Measurements from ENCODE around the gene PHACTR1.
"Not testable (repeated sequence)": the region's sequence is repeated elsewhere in the genome, so short reads cannot be mapped to it uniquely, and the experiment has no call there.

The PHACTR1 gene

GRCh38 chr6:13216236-13217014 lies 499.9 kb downstream of the PHACTR1 start:
- no peak for DNase-seq

DNA sequence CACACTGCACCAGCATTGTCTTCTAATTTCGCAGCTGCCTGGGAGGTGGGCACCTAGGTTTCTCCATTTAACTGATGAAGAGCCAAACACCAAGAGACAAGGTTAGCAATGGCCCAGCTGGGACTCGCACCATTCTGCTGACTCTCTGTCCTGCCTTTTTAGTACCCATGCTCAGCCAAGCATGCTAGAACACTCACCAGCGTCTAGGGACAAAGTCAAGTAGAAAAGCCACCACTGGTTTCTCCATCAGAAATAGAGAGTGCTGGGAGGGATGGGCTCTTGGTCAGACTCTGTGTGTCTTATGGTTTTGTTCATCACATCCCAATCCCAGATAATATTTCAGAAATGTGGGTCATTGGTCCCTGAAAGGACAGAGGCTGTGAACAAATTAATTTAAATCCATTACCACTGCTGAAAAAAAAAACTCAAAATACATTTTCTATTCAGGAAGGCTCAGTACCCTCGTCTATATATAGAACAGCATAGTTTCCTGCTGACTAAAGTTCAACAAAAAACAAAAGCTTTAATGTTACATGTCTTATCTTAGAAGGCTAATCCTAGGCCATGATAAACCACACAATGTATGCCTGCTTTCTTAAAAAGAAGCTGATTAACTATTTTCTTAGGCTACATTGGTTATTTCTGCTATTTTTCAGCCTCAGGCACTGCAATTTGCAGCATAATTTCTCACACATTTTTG lies 500.8 kb downstream of the PHACTR1 start:
- DNase-seq: no peak

DNA sequence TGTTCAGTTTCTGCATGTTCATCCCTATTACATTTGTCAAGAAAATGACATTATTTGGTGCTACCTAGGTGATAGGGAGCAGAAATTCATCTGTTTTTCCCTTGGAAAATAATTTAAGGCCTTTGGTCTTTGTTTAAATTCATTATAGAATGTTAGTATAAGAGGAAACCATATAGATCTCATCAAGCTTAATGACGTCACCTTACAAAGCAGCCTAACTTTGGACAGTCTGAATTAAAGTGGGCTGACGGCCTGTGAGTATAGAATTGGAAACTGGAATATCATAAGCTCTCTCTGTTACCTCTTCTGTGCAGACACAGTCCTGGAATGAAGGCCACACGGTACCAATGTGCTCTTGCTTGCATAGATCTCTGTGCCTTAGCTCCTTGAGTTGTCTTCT lies 503.7 kb downstream of the PHACTR1 start:
- DNase-seq: no peak

DNA sequence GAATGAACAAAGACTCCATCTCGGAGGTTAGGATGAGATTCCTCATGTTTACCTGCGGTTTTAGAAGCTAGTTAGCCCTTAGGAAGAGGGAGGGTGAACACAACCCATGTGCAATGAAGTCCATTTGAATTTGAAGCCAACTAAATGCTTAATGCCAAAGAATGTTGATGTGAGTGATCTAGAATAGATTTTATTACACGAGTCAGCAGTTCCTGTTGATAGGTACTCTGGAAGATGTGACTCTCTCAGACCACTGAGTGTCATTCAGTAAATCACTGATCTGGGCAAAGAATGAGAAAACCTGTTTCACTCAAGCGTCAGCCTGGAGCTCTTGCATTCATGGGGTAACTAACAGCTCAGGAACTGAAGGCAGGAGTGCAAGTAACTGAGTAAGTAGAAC lies 505.5 kb downstream of the PHACTR1 start:
- no peak for DNase-seq

DNA sequence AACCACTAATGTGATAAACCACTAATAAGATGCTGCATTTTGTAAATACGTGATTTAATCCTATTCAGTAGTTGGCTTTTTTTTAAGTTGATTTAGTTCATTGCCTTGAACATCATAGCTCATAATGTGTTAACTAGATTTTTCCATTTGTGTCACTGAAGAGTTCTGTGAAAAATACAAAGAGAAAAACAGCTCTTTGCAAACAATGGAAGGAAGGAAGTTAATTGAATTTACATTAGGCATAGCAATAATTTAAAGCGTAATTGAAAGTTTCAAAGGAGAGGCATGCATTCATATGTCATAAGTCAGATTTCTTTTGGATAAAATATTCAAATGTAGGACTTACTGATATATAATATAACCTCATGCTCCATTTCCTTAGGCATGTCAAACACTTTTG lies 509.5 kb downstream of the PHACTR1 start:
- DNase-seq: no peak

DNA sequence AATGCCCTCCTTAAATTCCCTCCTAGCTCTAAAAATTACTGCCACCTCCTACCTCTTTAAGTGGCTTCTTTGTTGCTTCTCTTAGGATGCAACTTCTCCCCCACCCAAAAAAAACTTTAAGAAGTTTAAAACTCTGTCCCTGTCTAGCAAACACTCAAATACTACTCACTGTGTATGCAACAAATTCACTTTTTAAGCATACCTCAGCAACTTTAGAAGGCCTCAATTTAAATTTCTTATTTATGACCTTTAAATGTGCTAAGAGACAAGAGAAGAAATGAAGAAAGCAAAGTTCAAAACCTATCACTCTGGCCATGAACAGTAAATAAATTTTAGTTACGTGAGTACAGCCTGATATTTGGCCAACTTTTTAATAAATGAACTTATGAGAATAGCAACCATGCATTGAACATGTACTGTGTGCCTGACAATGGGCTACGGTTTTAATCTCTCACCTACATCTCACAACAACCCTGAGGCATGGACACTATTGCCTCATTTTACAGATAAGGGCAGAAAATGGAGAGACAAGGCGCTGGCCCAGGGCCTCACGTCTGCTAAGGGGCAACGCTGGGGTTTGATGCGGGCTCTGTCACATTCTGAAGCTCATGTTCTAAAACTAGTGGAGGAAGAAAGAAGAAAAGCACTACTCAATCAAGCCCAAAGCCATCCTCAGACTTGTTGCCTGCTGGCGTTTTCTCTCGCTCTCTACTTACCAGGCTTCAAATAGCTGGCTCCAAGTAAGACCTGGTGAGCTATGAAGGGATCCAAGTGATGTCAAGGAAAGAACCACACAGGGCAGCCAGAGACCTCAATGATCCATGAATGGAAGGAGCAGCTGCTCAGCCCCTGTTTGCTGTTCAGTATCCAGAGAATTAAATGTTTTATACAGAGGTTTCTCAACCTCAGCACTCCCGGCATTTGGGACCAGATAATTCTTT lies 512.0 kb downstream of the PHACTR1 start:
- DNase-seq: no peak

DNA sequence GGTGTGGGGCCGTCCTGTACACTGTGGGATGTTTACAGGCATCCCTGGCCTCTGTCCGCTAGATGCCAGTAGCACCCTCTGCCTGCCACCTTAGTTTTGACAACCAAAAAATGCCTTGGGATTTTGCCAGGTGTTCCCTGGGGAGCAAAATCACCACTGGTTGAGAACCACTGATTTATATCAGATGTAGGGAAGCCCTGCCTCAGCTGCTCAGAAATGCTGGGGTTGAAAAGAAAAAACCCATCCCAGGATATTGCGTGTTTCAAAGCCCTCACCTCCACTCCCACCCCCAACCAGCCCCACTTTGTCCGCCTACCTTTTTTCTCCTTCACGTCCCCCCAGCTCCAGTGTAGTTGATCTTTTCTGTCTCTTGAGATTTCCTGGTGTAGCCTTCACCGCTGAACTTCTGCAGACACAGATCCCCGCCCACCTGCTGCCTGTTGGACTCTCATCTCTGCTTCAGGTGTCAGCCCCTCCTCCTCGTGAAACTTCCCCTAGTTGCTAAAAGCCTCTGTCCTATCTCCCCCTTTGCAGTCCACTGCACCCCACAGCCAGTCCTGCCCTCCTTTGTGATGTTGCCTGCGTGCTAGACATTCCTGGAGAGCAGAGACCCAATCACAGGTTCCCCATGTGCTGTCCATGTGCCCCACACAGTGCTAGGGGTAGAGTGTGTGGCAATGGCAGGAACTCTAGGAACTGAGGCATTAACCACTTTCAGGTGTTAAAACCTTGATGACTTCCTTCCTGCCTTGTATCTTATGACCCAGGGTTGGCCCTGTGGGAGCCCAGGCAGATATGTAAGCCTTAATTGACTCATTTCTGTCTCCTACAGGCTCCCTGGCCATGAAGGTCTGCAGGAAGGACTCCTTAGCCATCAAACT lies 512.9 kb downstream of the PHACTR1 start:
- peak; percentile 56 for DNase-seq

- DNase-seq: no peak
Measured at GRCh38 chr6:13233106-13233505, 516.5 kb downstream of the PHACTR1 start.

GRCh38 chr6:13234130-13234529 lies 517.6 kb downstream of the PHACTR1 start:
- no peak for DNase-seq

DNA sequence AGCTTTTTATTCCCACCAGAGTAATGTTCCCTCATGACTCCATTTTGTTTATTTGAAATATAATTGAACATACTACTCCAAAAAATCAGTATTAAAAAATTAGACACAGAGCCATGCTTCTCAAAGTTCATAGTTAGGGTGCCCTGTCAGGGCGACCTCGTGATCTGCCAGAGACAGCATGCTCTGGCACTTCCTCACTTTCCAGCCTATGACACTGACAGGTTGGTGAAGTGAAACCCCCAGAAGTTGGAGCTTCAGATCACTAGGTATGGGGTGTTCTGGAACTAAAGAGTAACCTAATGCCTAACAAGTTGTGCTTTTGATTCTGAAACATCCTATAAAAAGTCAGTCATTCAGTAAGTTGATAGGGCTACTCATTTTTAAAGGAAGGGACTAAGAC lies 518.8 kb downstream of the PHACTR1 start:
- no peak for DNase-seq

DNA sequence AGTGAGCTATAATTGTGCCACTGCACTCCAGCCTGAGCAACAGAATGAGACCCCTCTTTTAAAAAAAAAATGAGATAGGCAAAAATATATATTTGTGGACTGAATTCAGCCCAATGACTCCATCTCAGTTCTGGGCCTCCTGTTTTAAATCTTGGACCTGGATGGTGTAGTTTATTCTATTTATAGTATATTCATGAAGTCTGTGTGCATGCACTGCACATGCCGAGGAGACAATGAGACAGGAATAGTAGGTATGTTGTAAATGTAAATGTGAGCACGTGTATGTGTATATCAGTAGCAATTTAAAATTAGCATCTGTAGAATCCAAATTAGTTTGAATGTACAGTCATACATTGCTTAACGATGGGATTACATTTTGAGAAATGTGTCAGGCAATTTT lies 520.8 kb downstream of the PHACTR1 start:
- DNase-seq: no peak

DNA sequence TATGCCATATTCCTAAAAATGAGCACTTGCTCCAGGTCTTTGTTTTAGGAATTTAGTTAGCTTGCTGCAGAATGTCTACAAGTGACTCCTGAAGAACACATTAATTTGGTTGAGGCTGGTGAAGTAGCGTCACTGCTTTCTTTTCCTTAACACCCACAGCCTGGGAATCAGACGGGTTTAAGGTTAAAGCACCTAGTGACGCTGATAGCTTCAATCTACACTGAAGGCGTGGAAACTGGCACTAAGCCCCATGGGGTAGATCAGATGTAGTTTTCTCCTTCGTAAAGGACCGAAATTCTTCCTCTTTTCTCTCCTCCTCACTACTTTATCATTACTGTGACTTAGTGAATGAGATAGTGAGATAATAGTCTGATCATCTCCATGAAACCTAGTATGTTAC lies 521.5 kb downstream of the PHACTR1 start:
- DNase-seq: no peak

GRCh38 chr6:13238640-13239216 lies 522.2 kb downstream of the PHACTR1 start:
- DNase-seq: no peak

- no peak for DNase-seq
Measured at GRCh38 chr6:13239530-13240455, 523.2 kb downstream of the PHACTR1 start.

DNA sequence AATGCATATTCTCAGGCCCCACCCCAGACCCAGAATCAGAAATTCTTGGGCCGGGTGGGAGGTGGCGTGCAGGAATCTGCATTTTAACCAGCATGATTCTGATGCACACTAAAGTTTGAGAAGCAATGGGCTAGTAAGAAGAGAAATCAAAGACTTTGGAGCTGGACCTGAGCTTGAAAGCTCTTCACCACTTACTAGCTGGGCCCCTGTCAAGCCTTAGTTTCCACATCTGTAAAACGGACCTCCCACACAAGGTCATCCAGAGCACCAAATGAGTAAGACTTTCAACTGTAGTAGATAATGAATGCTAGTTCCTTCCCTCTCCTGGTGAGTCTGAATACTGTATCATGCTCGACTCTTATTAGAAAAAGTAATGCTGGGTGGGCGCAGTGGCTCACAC lies 524.8 kb downstream of the PHACTR1 start:
- no peak for DNase-seq

GRCh38 chr6:13242178-13242577 lies 525.6 kb downstream of the PHACTR1 start:
- no peak for DNase-seq

- DNase-seq: no peak
Measured at GRCh38 chr6:13242590-13242989, 526.0 kb downstream of the PHACTR1 start.

DNA sequence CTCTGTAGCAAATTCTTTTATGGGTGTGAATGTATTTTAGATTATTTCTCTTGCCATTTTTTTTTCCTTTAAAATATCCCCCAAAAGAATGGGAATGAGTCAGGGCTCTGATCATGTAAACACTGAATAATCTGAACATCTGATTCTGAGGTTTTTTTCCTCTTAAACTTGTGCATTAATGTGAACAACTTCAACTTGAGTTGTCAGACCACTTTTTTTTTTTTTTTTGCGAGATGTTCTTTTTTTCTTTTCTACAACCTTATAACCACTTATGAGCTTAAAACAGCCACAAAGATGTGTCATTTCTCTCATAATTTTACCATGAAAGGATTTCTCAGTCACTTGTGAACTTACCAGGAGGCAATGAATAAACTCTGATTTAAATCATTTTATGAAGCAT lies 526.5 kb downstream of the PHACTR1 start:
- no peak for DNase-seq

GRCh38 chr6:13243745-13244144 lies 527.2 kb downstream of the PHACTR1 start:
- not testable (repeated sequence) for DNase-seq

DNA sequence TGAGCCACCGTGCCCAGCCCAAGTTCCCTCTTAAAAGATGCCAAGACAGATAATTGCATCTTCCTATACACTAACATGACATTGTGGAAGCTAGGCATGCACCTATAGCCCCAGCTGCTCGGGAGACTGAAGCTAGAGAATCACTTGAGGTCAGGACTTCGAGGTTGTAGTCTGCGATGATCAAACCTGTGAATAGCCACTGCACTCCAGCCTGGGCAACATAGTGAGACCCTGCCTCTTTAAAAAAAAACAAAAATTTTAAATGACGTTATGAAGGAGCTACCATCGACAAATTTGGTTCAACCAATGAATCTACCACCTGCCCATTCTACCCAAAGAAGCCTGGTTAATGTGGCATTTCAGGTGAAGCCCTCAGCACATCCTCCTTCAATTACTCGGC lies 531.1 kb downstream of the PHACTR1 start:
- no peak for DNase-seq

DNA sequence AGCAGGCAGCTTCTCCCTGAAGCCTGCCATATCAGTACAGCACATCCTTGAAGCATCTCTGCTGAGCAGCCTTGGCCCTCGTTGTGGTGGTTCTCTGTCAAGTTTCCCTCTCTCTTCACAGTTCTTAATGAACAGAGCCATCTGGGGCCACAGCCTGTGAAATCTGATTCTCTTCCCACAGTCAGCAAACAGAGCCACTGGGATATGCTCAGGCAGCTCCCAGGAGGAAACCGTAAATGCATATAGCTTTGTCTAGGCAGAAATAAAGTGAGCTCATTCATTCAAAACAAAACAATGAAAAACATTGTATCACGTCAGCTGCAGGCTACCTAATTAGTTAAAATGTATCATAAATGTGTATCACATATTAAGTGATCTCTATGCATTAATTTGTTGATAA lies 531.5 kb downstream of the PHACTR1 start:
- DNase-seq: peak; percentile 98
